ENCODE data around the gene HOXA9.

HOXA9 gene

DNA sequence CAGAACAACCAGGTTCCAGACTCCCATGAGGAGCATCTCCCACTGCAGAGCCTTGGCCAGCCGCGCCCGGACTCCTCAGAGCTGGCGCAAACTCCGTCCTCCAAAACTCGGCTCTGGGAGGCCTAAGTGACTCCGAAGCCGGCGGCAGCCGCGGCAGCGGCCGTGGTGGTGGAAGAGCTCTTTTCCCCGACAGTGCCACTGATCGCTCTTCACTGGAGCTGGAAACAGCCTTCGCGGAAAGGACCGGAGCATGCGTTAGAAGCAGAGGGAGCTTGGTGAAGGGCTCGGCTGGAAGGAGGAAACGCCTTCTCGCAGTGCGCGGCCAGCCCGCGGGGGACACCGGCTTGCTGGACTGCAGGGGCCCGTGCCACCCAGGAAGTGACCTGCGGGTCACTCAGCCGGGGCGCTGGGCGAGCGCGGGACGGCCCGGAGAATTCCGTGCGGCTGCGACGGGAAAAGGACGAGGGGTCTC lies 39.5 kb upstream of the HOXA9 start:
- DNase-seq, result no peak
- H3K27me3 Mint-ChIP-seq, result peaks cover 99% of the 10 kb centered on the region
- CTCF ChIA-PET, result interaction anchor here (1.3 to 1.8 kb wide), 3 partner anchors 9 to 42 kb away, joined by 3 to 6 read pairs (median 5); no protein-coding TSS in a partner anchor
- H3K9me3 Mint-ChIP-seq, result no peaks in the 10 kb centered on the region
- no peak overlapping the region for H3K4me3 Mint-ChIP-seq
- H3K36me3 Mint-ChIP-seq, result peaks cover under 1% of the 10 kb centered on the region
- peak overlapping the region; percentile 14 for H3K27ac Mint-ChIP-seq
- peaks cover 24% of the 10 kb centered on the region for H3K4me1 Mint-ChIP-seq

DNA sequence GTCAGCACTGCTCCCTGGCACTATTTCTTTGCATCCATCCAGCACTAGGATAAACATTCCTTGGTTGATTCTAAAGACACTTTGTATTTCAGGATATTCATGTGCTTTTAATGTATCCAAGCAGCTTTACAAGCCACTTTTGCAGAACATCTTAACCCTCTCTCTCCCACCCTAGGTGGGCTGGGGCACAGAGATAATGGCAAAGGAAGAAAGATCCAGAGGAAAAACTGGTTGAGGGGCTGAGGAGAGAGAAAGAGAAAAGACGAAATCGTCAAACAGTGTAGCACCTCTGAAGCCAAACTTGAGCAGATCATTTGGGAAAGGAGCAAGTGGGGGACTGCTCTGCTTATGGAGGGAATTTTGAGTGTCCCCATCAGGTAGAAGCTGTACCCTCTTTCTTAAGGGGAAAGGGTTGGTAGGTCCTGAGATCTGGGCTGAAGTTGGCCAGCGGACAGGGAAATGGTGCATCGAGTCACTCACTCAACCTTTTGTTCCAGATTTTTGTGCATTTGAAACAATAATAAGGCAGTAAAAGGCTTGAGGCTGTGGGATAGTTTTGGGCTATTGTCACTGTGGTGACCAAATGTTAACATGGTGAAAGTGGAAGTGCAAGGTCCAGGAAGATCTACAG lies 38.7 kb upstream of the HOXA9 start:
- Mint-ChIP-seq H3K4me1 (peaks cover 24% of the 10 kb centered on the region), H3K27ac (no peak overlapping the region), H3K27me3 (peaks cover 97% of the 10 kb centered on the region), H3K9me3 (no peaks in the 10 kb centered on the region), H3K4me3 (no peak overlapping the region), H3K36me3 (peaks cover 2% of the 10 kb centered on the region)
- DNase-seq, result no peak
- CTCF ChIA-PET, result interaction anchor here (1.3 to 1.8 kb wide), 3 partner anchors 8 to 43 kb away, joined by 3 to 6 read pairs (median 5); no protein-coding TSS in a partner anchor

- Mint-ChIP-seq H3K27me3 (peaks cover 97% of the 10 kb centered on the region), H3K9me3 (no peaks in the 10 kb centered on the region), H3K4me3 (no peak overlapping the region), H3K36me3 (peaks cover 2% of the 10 kb centered on the region), H3K4me1 (peaks cover 26% of the 10 kb centered on the region), H3K27ac (no peak overlapping the region)
- DNase-seq, result no peak
- CTCF ChIA-PET, result interaction anchor here (1.3 to 1.8 kb wide), 2 partner anchors 22 to 43 kb away, joined by 3 to 5 read pairs; no protein-coding TSS in a partner anchor
Observed at GRCh38 chr7:27203365-27203953, 38.1 kb upstream of the HOXA9 start.

DNA sequence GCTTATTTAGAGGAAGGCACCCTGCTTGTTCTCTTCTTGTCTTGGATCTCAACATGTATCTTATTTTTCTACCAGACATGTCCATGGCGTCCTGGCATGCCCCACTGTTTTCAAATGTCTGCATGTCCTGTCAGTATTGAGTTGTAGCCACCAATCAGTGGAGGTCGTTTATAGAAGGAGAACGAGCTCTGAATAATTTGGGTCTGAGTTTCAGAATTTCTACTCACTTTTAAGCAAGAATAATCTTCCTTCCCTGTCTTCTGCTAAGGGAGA lies 37.5 kb upstream of the HOXA9 start:
- Mint-ChIP-seq H3K4me1 (peaks cover 26% of the 10 kb centered on the region), H3K36me3 (peaks cover 2% of the 10 kb centered on the region), H3K9me3 (no peaks in the 10 kb centered on the region), H3K27ac (no peak overlapping the region), H3K4me3 (no peak overlapping the region), H3K27me3 (peaks cover 97% of the 10 kb centered on the region)
- no peak for DNase-seq
- CTCF ChIA-PET, result interaction anchor here (0.9 to 1.1 kb wide), 2 partner anchors 8 to 769 kb away, joined by 3 read pairs; no protein-coding TSS in a partner anchor

- H3K27ac Mint-ChIP-seq, result no peak overlapping the region
- CTCF ChIA-PET, result interaction anchor here (0.9 to 1.1 kb wide), 2 partner anchors 9 to 769 kb away, joined by 3 read pairs; no protein-coding TSS in a partner anchor
- peaks cover 26% of the 10 kb centered on the region for H3K4me1 Mint-ChIP-seq
- H3K4me3 Mint-ChIP-seq, result no peak overlapping the region
- DNase-seq, result no peak
- peaks cover 2% of the 10 kb centered on the region for H3K36me3 Mint-ChIP-seq
- peaks cover 97% of the 10 kb centered on the region for H3K27me3 Mint-ChIP-seq
- no peaks in the 10 kb centered on the region for H3K9me3 Mint-ChIP-seq
Observed at GRCh38 chr7:27202018-27202861, 36.9 kb upstream of the HOXA9 start.

DNA sequence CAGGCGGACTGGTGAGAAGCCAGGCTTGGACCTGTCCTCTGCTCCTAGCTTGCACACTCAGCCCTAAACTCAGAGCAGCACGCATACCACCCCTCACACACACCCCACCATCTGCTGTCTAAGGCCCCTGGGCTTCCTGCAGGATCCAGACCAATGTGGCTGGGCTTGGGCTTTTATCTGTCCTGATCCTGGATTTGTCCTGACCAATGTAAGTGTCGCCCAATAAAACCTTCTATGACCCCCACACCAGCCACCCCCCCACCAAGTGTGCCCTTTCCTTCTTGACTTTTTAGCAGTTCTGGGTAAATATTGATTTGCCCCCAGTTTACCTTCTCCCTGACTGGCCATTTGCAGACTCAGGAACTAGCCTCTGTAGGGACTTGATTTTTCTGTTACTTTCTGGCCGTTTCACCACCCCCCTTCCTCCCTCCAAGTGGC lies 36.3 kb upstream of the HOXA9 start:
- DNase-seq, result no peak
- Mint-ChIP-seq H3K4me3 (no peak overlapping the region), H3K27ac (no peak overlapping the region), H3K27me3 (peaks cover 94% of the 10 kb centered on the region), H3K36me3 (peaks cover 2% of the 10 kb centered on the region), H3K9me3 (no peaks in the 10 kb centered on the region), H3K4me1 (peaks cover 26% of the 10 kb centered on the region)
- CTCF ChIA-PET, result interaction anchor here (0.7 to 1.1 kb wide), 3 partner anchors 9 to 770 kb away, joined by 3 read pairs; no protein-coding TSS in a partner anchor

GRCh38 chr7:27200761-27201579 lies 35.6 kb upstream of the HOXA9 start:
- H3K27me3 Mint-ChIP-seq, result peaks cover 91% of the 10 kb centered on the region
- CTCF ChIA-PET, result interaction anchor here (0.6 to 0.7 kb wide), 2 partner anchors 10 to 637 kb away, joined by 3 read pairs; no protein-coding TSS in a partner anchor
- no peaks in the 10 kb centered on the region for H3K9me3 Mint-ChIP-seq
- peak overlapping the region; percentile 74 for H3K27ac Mint-ChIP-seq
- peaks cover 2% of the 10 kb centered on the region for H3K36me3 Mint-ChIP-seq
- DNase-seq, result no peak
- H3K4me1 Mint-ChIP-seq, result peaks cover 26% of the 10 kb centered on the region
- peak overlapping the region; percentile 29 for H3K4me3 Mint-ChIP-seq

DNA sequence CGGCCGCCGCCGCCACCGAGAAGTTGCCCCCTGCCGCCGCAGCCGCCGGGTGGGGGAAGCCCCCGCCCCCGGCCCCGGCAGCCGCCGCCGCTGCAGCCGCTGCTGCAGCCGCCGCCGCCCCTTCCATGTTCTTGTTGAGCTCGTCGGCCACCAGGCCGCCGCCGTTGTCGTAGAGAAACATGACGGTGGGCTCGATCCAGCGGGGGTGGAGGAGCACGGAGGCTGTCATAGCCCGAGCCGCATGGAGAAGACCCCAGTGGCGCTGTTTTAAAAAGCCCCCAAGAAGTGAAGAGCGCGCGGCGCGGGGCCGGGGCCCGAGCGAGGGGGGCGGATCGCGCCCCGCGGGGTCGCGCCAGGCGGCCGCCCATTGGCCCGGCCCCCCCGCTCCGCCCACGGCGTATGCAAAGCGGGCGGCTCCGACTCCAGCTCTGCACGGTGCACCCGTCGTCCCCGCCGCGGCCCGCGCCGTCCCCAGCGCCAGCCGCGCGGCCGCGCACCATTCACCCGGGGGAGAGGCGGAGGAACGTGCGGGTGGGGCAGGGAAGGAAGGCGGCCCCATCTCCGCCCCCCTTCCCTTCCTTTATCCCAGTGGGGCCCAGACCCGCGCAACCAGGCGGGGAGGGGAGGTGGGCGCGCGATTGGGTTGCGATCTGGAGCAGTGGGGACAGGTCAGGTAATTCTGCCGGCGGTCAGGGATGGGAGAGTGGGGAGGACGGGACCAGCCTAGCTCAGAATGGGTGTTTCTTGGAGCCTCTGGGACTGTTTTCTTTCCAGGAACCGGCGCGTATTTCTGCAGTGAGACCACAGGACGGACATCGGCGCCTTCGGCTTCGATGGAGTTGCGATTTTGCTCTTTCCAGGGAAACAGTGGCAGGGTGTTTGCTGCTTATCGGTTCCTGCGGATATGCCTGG lies 34.8 kb upstream of the HOXA9 start, which contains the start of gene HOXA13:
Gene HOXA13 (minus strand): TSS at position 243 of the 912 bp plus-strand sequence. CDS start 14 bp downstream, at position 229.
- Mint-ChIP-seq H3K9me3 (no peaks in the 10 kb centered on the region), H3K36me3 (peaks cover 2% of the 10 kb centered on the region), H3K4me3 (peak within 1 kb of the TSS; percentile 64), H3K4me1 (peaks cover 21% of the 10 kb centered on the region), H3K27me3 (peaks cover 88% of the 10 kb centered on the region), H3K27ac (peak within 1 kb of the TSS; percentile 74)
- CTCF ChIA-PET, result no interaction called here
- no peak for DNase-seq

GRCh38 chr7:27198871-27199801 lies 33.8 kb upstream of the HOXA9 start:
- Mint-ChIP-seq H3K4me3 (peak overlapping the region; percentile 39), H3K27me3 (peaks cover 88% of the 10 kb centered on the region), H3K4me1 (peaks cover 21% of the 10 kb centered on the region), H3K36me3 (peaks cover 2% of the 10 kb centered on the region), H3K9me3 (no peaks in the 10 kb centered on the region), H3K27ac (peak overlapping the region; percentile 68)
- no peak for DNase-seq
- CTCF ChIA-PET, result interaction anchor here (1.1 kb wide), 1 partner anchor 822 kb away, joined by 5 read pairs; no protein-coding TSS in a partner anchor

- H3K36me3 Mint-ChIP-seq, result peaks cover 2% of the 10 kb centered on the region
- peaks cover 88% of the 10 kb centered on the region for H3K27me3 Mint-ChIP-seq
- CTCF ChIA-PET, result interaction anchor here (1.1 kb wide), 1 partner anchor 823 kb away, joined by 5 read pairs; no protein-coding TSS in a partner anchor
- no peak overlapping the region for H3K4me3 Mint-ChIP-seq
- peaks cover 24% of the 10 kb centered on the region for H3K4me1 Mint-ChIP-seq
- no peak for DNase-seq
- no peaks in the 10 kb centered on the region for H3K9me3 Mint-ChIP-seq
- peak overlapping the region; percentile 1 for H3K27ac Mint-ChIP-seq
Observed at GRCh38 chr7:27198138-27198841, 33.0 kb upstream of the HOXA9 start.

All from activated naive CD4-positive, alpha-beta T cell treated with anti-CD3 and anti-CD28 coated beads, Interleukin-2, amount 10 ng/mL, durations not matched to agents 7 days and 5 days (primary cell).